ENCODE results near the gene RAB1B.

RAB1B gene

DNA sequence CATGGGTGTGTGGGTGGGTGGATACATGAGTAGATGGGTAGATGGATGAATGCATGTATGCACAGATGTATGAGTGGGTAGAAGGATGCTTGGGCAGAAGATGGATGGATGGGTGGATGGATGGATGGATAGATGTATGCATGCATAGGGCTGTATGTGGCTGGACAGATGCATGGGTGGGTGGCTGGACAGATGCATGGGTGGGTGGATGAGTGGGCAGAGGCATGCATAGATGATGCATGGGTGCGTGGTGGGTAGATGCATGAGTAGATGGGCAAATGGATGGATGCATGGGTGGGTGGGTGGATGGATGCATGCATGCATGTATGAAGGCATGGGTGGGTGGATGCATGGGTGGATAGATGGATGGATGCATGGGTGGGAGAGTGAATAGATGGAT lies 55.2 kb downstream of the RAB1B start:
- DNase-seq (ENCODE audit: low spot score): no peak

DNA sequence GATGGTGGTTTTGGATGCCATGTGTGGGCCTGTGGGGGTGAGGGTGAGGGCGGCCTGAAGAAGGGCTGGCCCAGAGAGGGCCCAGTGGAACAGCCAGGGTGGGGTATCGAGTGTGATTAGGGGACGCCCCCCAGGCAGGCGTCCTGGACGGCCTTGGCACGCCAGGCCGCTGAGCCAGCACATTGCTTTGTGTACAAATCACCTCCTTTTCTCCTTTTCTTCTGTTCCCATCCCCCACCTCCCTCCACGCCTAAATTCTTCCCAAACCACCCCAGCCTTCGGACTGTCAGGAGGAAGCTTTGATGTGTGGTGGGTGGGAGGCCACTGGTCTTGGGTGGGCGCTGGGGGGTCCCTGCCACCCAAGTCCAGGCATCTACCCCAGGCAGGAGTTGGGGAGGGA lies 56.2 kb downstream of the RAB1B start:
- no peak for DNase-seq (ENCODE audit: low spot score)

DNA sequence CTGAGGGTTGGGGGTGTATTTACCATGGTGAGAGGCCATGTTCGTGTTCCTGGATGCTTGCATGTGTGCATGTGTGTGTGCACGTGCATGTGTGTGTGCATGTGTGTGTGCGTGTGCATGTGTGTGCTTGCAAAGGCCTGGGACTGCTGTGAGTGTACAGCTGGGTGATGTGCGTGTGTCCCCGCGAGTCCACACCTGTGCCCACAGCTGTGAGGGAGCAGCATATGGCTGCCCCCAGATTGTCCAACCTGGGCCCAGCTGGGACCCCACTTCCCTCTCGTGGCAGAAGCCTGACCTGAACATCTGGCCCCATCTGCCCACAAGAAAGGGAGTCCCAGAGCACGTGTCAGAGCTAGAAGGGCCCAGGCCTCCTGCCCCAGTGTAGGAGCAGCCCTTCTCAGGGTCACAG lies 56.8 kb downstream of the RAB1B start:
- no peak for DNase-seq (ENCODE audit: low spot score)

DNA sequence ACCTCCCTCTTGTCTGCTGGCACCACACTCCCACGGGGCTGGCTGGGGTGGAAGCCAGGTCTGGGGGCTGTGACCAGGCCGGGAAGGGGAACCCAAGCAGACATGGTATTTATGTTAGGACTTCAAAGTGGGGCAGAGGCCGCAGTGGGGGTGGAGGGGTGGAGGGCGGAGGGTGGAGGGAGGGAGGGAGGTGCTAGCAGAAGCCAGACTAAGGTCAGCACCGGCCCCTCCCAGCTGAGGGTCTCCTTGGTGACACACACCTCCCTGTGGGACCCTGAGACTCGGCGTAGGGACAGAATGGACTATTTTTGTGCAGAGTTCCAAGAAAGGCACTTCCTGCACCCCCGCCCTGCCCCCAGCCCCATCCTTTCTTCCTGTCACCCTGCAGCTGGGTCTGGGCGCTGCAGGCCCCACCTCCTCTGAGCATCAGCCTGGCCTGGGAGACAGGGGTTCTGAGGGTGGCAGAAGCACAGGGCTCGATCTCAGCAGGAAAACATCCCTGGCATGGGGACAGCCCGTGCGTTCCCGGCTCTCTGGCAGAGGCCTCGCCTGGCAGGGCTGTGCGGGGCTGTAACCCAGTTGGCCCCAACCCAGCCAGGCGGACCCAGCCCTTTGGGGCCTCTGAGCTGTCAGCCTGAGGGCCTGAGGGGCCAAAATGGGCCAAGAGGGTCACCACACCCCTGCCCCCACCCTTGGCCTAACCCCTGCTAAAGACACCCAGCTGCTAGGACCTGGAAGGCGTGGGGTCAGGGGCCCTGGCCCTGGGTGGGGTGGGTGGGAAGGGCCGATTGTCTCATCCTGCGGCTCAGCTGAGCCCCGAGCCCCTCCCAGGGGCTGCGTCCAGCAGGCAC lies 58.0 kb downstream of the RAB1B start:
- no peak for DNase-seq (ENCODE audit: low spot score)

Data from LoVo (cell line).